ENCODE data around the gene ITGB3BP. TPM values are rescaled to one million over a fixed set of nuclear protein-coding genes. Genes with fewer than 3 reads are reported as not detected.

Gene ITGB3BP
- total and polyA plus RNA-seq, 2 of the 13 experiments (the other 11 are each of a cell fraction or from before 2014, with no cell fraction given), result 19.0 to 46.5 TPM

- in situ Hi-C loops (cut with HindIII; ENCODE audit: extremely low pct_ligation_motif_present, low pct_unique_long_range_greater_than_20kb) (no loop called here), intact Hi-C loops (cut with micrococcal nuclease; ENCODE audit: unreplicated experiment) (no loop called here)
- Histone ChIP-seq H3K27me3 (ENCODE audit: control insufficient read depth in 1 of 2, insufficient read depth in 2 of 2, low read length in 2 of 2) (no peaks in the 10 kb centered on the region), H3K9ac (ENCODE audit: insufficient read depth, low read depth, low read length) (no peak overlapping the region), H3K36me3 (replicated peaks in 1 of 2; ENCODE audit: control insufficient read depth in 1 of 2, insufficient read depth in 2 of 2, low read length in 2 of 2) (peaks cover 0 to 3% of the 10 kb centered on the region in 2 experiments; a peak in 1 of 5 replicates), H3K27ac (ENCODE audit: extremely low read length, insufficient read depth, low read length) (no peak overlapping the region), H3K79me2 (ENCODE audit: insufficient read depth, low read length) (no peaks in the 10 kb centered on the region), H3K4me3 (replicated peaks in 1 of 3; ENCODE audit: insufficient read depth in 1 of 3, low read depth in 2 of 3, low read length in 3 of 3) (no peak overlapping the region), H3K4me2 (ENCODE audit: low read depth, low read length) (no peak overlapping the region), H3K9me3 (ENCODE audit: low read length) (no peaks in the 10 kb centered on the region), H2AFZ (ENCODE audit: low read length) (no peak overlapping the region), H3K4me1 (ENCODE audit: insufficient read depth, low read length) (no peaks in the 10 kb centered on the region), H4K20me1 (ENCODE audit: insufficient read depth, low read length) (no peaks in the 10 kb centered on the region)
- TF ChIP-seq NFE2L2 (IDR thresholded peaks at IDR 0.05; ENCODE audit: low read length) (no peak), PITX1 (CRISPR knock-in tag; IDR thresholded peaks at IDR 0.05) (no peak), ZNF563 (CRISPR knock-in tag; IDR thresholded peaks at IDR 0.05) (no peak), ZBTB44 (CRISPR knock-in tag; IDR thresholded peaks at IDR 0.05) (no peak), POGZ (CRISPR knock-in tag; IDR thresholded peaks at IDR 0.05) (no peak), KAT2B (IDR thresholded peaks at IDR 0.05; ENCODE audit: borderline replicate concordance, low read depth, low read length) (no peak), NR3C1 (CRISPR knock-in tag; IDR thresholded peaks at IDR 0.05) (no peak), ZNF224 (CRISPR knock-in tag; IDR thresholded peaks at IDR 0.05) (no peak), ZNF367 (CRISPR knock-in tag; IDR thresholded peaks at IDR 0.05; ENCODE audit: borderline replicate concordance) (no peak), ZNF205 (CRISPR knock-in tag; IDR thresholded peaks at IDR 0.05) (no peak), THAP7 (CRISPR knock-in tag; IDR thresholded peaks at IDR 0.05) (no peak), ZFY (CRISPR knock-in tag; IDR thresholded peaks at IDR 0.05) (no peak), KAT7 (CRISPR knock-in tag; IDR thresholded peaks at IDR 0.05; ENCODE audit: borderline replicate concordance) (no peak)
- ChIA-PET CTCF (ENCODE audit: low intra/inter-chr PET ratio, low total read pairs) (no interaction called here), POLR2A (no interaction called here)
- 88% methylated on average over 2 of the region's 2 CpGs for WGBS (ENCODE audit: low lambda C conversion rate)
- DNase-seq (ENCODE audit: low spot score) (no peak), FAIRE-seq (no peak), ATAC-seq (no peak)
- no TSS peak for BruUV-seq (replicated peaks)
Measured at GRCh38 chr1:63411066-63411465, 112.0 kb downstream of the ITGB3BP start.
